ENCODE data around the gene ACTR2. TPM values are rescaled to one million over a fixed set of nuclear protein-coding genes. Genes with fewer than 3 reads are reported as not detected.
"Not testable (repeated sequence)": the region's sequence is repeated elsewhere in the genome, so short reads cannot be mapped to it uniquely, and the experiment has no call there.

The ACTR2 gene
- total RNA-seq, 3 donors from 2014 or later: 238 to 263 (median 250) TPM

GRCh38 chr2:65213035-65213434 lies 14.6 kb upstream of the ACTR2 start:
- Mint-ChIP-seq H3K9me3 (no peaks in the 10 kb centered on the region), H3K4me3 (no peak overlapping the region), H3K4me1 (ENCODE audit: low read depth) (no peaks in the 10 kb centered on the region), H3K27me3 (ENCODE audit: low read depth) (no peaks in the 10 kb centered on the region), H3K36me3 (ENCODE audit: insufficient read depth) (peaks cover 2% of the 10 kb centered on the region)
- ATAC-seq (no peak), DNase-seq (no peak)

DNA sequence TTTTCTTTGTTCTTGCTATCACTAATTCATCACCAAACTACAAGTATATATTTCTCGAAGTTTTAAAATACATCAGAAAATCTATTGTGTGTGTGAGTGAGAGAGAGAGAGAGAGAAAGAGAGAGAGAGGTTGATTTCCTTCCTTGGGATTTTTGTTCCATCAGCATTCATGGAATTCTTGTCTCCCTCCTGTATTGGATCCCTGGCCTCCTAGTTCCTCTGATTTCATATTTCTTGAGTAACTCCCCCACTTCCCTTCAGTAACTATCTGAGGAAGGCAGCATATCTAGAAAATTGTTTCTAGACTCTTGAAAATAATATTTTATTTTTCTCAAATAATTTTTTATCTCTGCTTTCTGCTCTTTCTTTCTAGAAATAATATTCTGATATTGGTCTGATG lies 13.3 kb upstream of the ACTR2 start:
- no peaks in the 10 kb centered on the region for H3K27me3 Mint-ChIP-seq (ENCODE audit: low read depth)
- H3K4me3 Mint-ChIP-seq: no peak overlapping the region
- no peaks in the 10 kb centered on the region for H3K9me3 Mint-ChIP-seq

DNA sequence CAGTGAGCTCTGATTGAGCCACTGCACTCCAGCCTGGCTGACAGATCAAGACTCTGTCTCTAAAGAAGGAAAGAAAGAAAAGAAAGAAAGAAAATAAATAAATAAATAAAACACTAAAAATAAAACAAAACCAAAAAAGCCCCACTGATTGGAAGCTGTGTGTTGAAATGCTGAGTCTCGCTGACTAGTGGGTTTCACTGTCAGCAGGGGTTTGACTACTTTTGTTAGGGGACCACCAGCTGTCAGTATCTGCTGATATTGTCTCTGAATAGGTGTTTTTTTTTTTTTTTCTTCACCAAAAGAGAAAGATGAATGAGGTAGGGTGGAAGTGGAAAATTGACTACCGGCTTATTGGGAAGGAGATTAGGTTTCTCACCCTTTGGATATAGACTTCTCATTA lies 12.8 kb upstream of the ACTR2 start:
- Mint-ChIP-seq H3K27me3 (ENCODE audit: low read depth) (no peaks in the 10 kb centered on the region), H3K9me3 (no peaks in the 10 kb centered on the region)
- ATAC-seq: no peak

More for the DNA sequence above, 13.3 kb upstream of the ACTR2 start:
- ATAC-seq (no peak), DNase-seq (no peak)
- Mint-ChIP-seq H3K36me3 (ENCODE audit: insufficient read depth) (peaks cover 4% of the 10 kb centered on the region), H3K4me1 (ENCODE audit: low read depth) (no peaks in the 10 kb centered on the region)

GRCh38 chr2:65215946-65216345 lies 11.7 kb upstream of the ACTR2 start:
- H3K36me3 Mint-ChIP-seq (ENCODE audit: insufficient read depth): peaks cover 8% of the 10 kb centered on the region
- no peak for DNase-seq

More for the DNA sequence above, 12.8 kb upstream of the ACTR2 start:
- Mint-ChIP-seq H3K4me1 (ENCODE audit: low read depth) (no peaks in the 10 kb centered on the region), H3K36me3 (ENCODE audit: insufficient read depth) (peaks cover 5% of the 10 kb centered on the region), H3K4me3 (no peak overlapping the region)
- no peak for DNase-seq

GRCh38 chr2:65220432-65221131 lies 7.0 kb upstream of the ACTR2 start:
- ATAC-seq (no peak), DNase-seq (no peak)
- Mint-ChIP-seq H3K4me3 (no peak overlapping the region), H3K4me1 (ENCODE audit: low read depth) (no peaks in the 10 kb centered on the region), H3K9me3 (no peaks in the 10 kb centered on the region), H3K36me3 (ENCODE audit: insufficient read depth) (peaks cover 6% of the 10 kb centered on the region), H3K27me3 (ENCODE audit: low read depth) (no peaks in the 10 kb centered on the region)

More at GRCh38 chr2:65215946-65216345, 11.7 kb upstream of the ACTR2 start:
- Mint-ChIP-seq H3K4me1 (ENCODE audit: low read depth) (no peaks in the 10 kb centered on the region), H3K4me3 (no peak overlapping the region), H3K9me3 (no peaks in the 10 kb centered on the region), H3K27me3 (ENCODE audit: low read depth) (no peaks in the 10 kb centered on the region)
- ATAC-seq: no peak

GRCh38 chr2:65221275-65221674 lies 6.4 kb upstream of the ACTR2 start:
- not testable (repeated sequence) for ATAC-seq, H3K9me3 Mint-ChIP-seq, DNase-seq

GRCh38 chr2:65227020-65227455 lies 593 bp upstream of the ACTR2 start:
- no peaks in the 10 kb centered on the region for H3K27me3 Mint-ChIP-seq (ENCODE audit: low read depth)
- H3K36me3 Mint-ChIP-seq (ENCODE audit: insufficient read depth): peaks cover 4% of the 10 kb centered on the region
- peaks cover 30% of the 10 kb centered on the region for H3K4me1 Mint-ChIP-seq (ENCODE audit: low read depth)
- H3K4me3 Mint-ChIP-seq: peak overlapping the region; percentile 92
- DNase-seq (peak; percentile 11), ATAC-seq (peak; percentile 5 to 15)
- H3K9me3 Mint-ChIP-seq: no peaks in the 10 kb centered on the region

More at GRCh38 chr2:65221275-65221674, 6.4 kb upstream of the ACTR2 start:
- H3K27me3 Mint-ChIP-seq (ENCODE audit: low read depth); H3K4me3 Mint-ChIP-seq; H3K4me1 Mint-ChIP-seq (ENCODE audit: low read depth); H3K36me3 Mint-ChIP-seq (ENCODE audit: insufficient read depth): not testable (repeated sequence)

- peaks cover 10% of the 10 kb centered on the region for H3K36me3 Mint-ChIP-seq (ENCODE audit: insufficient read depth)
- no peaks in the 10 kb centered on the region for H3K27me3 Mint-ChIP-seq (ENCODE audit: low read depth)
- H3K4me3 Mint-ChIP-seq: peak overlapping the region; percentile 92
- H3K4me1 Mint-ChIP-seq (ENCODE audit: low read depth): peaks cover 41% of the 10 kb centered on the region
- H3K9me3 Mint-ChIP-seq: no peaks in the 10 kb centered on the region
- peak; percentile 13 for DNase-seq
- peak; percentile 36 to 52 for ATAC-seq
Observed at GRCh38 chr2:65228263-65228750, 676 bp downstream of the ACTR2 start.

GRCh38 chr2:65231121-65231520 lies 3.5 kb downstream of the ACTR2 start:
- Mint-ChIP-seq H3K27me3 (ENCODE audit: low read depth) (no peaks in the 10 kb centered on the region), H3K36me3 (ENCODE audit: insufficient read depth) (peaks cover 12% of the 10 kb centered on the region), H3K4me1 (ENCODE audit: low read depth) (peaks cover 62% of the 10 kb centered on the region), H3K4me3 (peak overlapping the region; percentile 38), H3K9me3 (no peaks in the 10 kb centered on the region)
- DNase-seq (no peak), ATAC-seq (no peak)

GRCh38 chr2:65231892-65232477 lies 4.4 kb downstream of the ACTR2 start:
- no peak for ATAC-seq
- peak overlapping the region; percentile 61 for H3K4me3 Mint-ChIP-seq
- H3K4me1 Mint-ChIP-seq (ENCODE audit: low read depth): peaks cover 60% of the 10 kb centered on the region
- no peaks in the 10 kb centered on the region for H3K27me3 Mint-ChIP-seq (ENCODE audit: low read depth)
- no peaks in the 10 kb centered on the region for H3K9me3 Mint-ChIP-seq
- DNase-seq: no peak
- peaks cover 12% of the 10 kb centered on the region for H3K36me3 Mint-ChIP-seq (ENCODE audit: insufficient read depth)

GRCh38 chr2:65232636-65233035 lies 5.0 kb downstream of the ACTR2 start:
- peaks cover 12% of the 10 kb centered on the region for H3K36me3 Mint-ChIP-seq (ENCODE audit: insufficient read depth)
- peak overlapping the region; percentile 61 for H3K4me3 Mint-ChIP-seq
- ATAC-seq (peak; percentile 45 to 46), DNase-seq (no peak)
- no peaks in the 10 kb centered on the region for H3K9me3 Mint-ChIP-seq
- no peaks in the 10 kb centered on the region for H3K27me3 Mint-ChIP-seq (ENCODE audit: low read depth)
- peaks cover 62% of the 10 kb centered on the region for H3K4me1 Mint-ChIP-seq (ENCODE audit: low read depth)

- Mint-ChIP-seq H3K9me3 (no peaks in the 10 kb centered on the region), H3K36me3 (ENCODE audit: insufficient read depth) (peaks cover 16% of the 10 kb centered on the region), H3K4me1 (ENCODE audit: low read depth) (peaks cover 44% of the 10 kb centered on the region), H3K4me3 (no peak overlapping the region), H3K27me3 (ENCODE audit: low read depth) (no peaks in the 10 kb centered on the region)
- DNase-seq: no peak
- no peak for ATAC-seq
Observed at GRCh38 chr2:65240657-65241056, 13.0 kb downstream of the ACTR2 start.

DNA sequence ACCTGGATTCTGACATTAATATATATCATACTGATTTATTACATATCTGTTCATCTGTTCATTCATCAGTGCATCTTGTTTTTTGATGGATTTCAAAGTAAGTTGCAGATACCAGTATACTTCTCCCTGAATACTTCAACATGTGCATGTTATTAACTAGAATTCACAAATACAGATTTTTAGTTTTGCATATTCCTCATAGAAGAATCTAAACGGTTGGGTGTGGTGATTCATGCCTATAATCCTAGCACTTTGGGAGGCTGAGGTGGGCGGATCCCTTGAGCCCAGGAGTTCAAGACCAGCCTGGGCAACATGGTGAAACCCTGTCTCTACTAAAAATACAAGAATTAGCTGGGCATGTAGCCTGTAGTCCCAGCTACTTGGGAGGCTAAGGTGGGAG lies 16.8 kb downstream of the ACTR2 start:
- DNase-seq; H3K9me3 Mint-ChIP-seq; H3K27me3 Mint-ChIP-seq (ENCODE audit: low read depth); H3K4me3 Mint-ChIP-seq; ATAC-seq: not testable (repeated sequence)
- Mint-ChIP-seq H3K4me1 (ENCODE audit: low read depth) (peaks cover 41% of the 10 kb centered on the region), H3K36me3 (ENCODE audit: insufficient read depth) (peaks cover 29% of the 10 kb centered on the region)

- peaks cover 19% of the 10 kb centered on the region for H3K4me1 Mint-ChIP-seq (ENCODE audit: low read depth)
- no peak overlapping the region for H3K4me3 Mint-ChIP-seq
- DNase-seq (no peak), ATAC-seq (no peak)
- H3K9me3 Mint-ChIP-seq: no peaks in the 10 kb centered on the region
- H3K36me3 Mint-ChIP-seq (ENCODE audit: insufficient read depth): peaks cover 26% of the 10 kb centered on the region
- no peaks in the 10 kb centered on the region for H3K27me3 Mint-ChIP-seq (ENCODE audit: low read depth)
Observed at GRCh38 chr2:65252640-65253039, 25.0 kb downstream of the ACTR2 start.

GRCh38 chr2:65255356-65255755 lies 27.7 kb downstream of the ACTR2 start:
- ATAC-seq: no peak
- peaks cover 21% of the 10 kb centered on the region for H3K4me1 Mint-ChIP-seq (ENCODE audit: low read depth)
- H3K4me3 Mint-ChIP-seq: no peak overlapping the region
- no peaks in the 10 kb centered on the region for H3K9me3 Mint-ChIP-seq
- no peak for DNase-seq
- H3K27me3 Mint-ChIP-seq (ENCODE audit: low read depth): no peaks in the 10 kb centered on the region
- H3K36me3 Mint-ChIP-seq (ENCODE audit: insufficient read depth): peaks cover 21% of the 10 kb centered on the region

Measured in activated T-cell treated with anti-CD3 and anti-CD28 coated beads, Interleukin-2, amount 50 U/mL, for 4 hours (primary cell).